H1 (cell line): ENCODE results near the gene TMEM134. TPM values are rescaled to one million over a fixed set of nuclear protein-coding genes. Genes with fewer than 3 reads are reported as not detected.

Source experiments
- BCL11A ChIP-seq, 2 experiments: IDR thresholded peaks; one replicate each; pipeline ENCODE4 v1.6.1; 2011; ENCODE audit warnings: low read depth in 2 of 2, low read length in 2 of 2, mild to moderate bottlenecking in 2 of 2
- POLR2AphosphoS5 ChIP-seq: IDR thresholded peaks from 2 replicates; pipeline ENCODE4 v1.6.1; 2011; ENCODE audit warnings: low read depth, low read length
- TAF7 ChIP-seq: optimal IDR thresholded peaks from 2 replicates; pipeline ENCODE3; 2011; ENCODE audit warnings: low read depth, mild to moderate bottlenecking, inconsistent platforms, low read length, moderate library complexity, borderline replicate concordance
- polyA plus RNA-seq, 7 experiments: library from polyadenylated mRNA; depleted of rRNA in 3 of 7; stranded (reverse) in 5 of 7; unstranded in 2 of 7; fragments of >200 nt in 5 of 7; fragments of 200-250 nt in 2 of 7; gene quantifications; 1 replicate in 5 of 7; 2 replicates in 1 of 7; 4 replicates in 1 of 7; pipeline versions ENCODE4 v1.2.1 to v1.2.3, GENCODE V29; 2011 to 2013; ENCODE audit warnings: missing spikeins in 2 of 7, mixed read lengths in 2 of 7
- total RNA-seq: library from RNA; stranded (reverse); fragmentation: NEBNext Ultra II Directional; extraction: Animal tissue kit (Norgen Biotek cat#: 25700); gene quantifications from 2 replicates; pipeline ENCODE4 v1.2.1, GENCODE V29; 2021
- TF ChIP-seq, protein P1 (sequence below): IDR thresholded peaks from 2 replicates; pipeline ENCODE4 v1.6.1; 2011; ENCODE audit warnings: low read depth, mild to moderate bottlenecking, low read length; ENCODE audit not compliant: insufficient read depth
- TF ChIP-seq, protein P2 (sequence below), 3 experiments: IDR thresholded peaks; 1 replicate in 2 of 3; 2 replicates in 1 of 3; pipeline versions ENCODE4 v1.5.1 to v1.6.1; 2011; ENCODE audit warnings: low read length in 3 of 3, mild to moderate bottlenecking in 3 of 3, inconsistent platforms in 2 of 3, low read depth in 1 of 3, moderate library complexity in 1 of 3; ENCODE audit not compliant: insufficient read depth in 1 of 3; ENCODE audit errors: control extremely low read depth in 1 of 3

The TMEM134 gene
- total and polyA plus RNA-seq, 2 of the 8 experiments (the other 6 are each of a cell fraction or from before 2014, with no cell fraction given) = 32.4 to 229 TPM

DNA sequence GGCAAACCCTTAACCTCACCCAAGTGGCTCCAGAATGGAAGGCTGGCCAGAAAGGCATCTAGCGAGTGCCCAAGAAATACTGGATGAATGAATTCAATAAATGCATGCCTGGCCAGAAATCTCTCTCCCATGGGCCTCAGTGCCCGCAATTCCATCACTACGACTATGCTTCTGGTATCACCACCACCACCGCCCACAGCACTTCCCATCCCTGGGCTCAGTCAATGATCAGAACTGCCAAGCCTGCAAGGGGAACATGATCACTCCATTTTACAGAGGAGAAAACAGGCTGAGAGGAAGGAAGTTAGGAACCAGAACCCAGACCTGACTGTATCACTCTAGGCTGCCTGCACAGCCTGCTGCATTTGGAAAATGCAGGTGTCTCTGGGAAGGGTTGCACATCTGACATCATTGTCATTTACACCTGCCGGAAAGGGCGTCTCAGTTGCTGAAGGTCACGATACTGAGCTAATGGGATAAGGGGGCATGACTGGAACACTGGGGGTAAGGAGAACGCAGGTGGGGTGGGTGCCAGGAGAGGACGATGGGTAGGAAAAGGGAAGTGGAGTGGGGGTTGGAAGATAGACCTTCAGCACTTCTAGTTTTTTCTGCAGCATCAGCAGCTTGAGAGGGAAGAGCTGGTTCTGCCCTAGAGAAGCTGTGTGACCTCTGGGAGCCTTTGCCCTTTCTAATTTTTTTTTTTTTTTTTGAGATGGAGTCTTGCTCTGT is 19.8 kb downstream of the TMEM134 start (continued):
- TF ChIP-seq POLR2AphosphoS5 (no peak), BCL11A (IDR thresholded peaks at IDR 0.05; ENCODE audit: low read depth in 2 of 2, low read length in 2 of 2) (no peak), TAF7 (no peak)
- TF ChIP-seq, protein P1, sequence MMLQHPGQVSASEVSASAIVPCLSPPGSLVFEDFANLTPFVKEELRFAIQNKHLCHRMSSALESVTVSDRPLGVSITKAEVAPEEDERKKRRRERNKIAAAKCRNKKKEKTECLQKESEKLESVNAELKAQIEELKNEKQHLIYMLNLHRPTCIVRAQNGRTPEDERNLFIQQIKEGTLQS = no peak
- TF ChIP-seq, protein P2, sequence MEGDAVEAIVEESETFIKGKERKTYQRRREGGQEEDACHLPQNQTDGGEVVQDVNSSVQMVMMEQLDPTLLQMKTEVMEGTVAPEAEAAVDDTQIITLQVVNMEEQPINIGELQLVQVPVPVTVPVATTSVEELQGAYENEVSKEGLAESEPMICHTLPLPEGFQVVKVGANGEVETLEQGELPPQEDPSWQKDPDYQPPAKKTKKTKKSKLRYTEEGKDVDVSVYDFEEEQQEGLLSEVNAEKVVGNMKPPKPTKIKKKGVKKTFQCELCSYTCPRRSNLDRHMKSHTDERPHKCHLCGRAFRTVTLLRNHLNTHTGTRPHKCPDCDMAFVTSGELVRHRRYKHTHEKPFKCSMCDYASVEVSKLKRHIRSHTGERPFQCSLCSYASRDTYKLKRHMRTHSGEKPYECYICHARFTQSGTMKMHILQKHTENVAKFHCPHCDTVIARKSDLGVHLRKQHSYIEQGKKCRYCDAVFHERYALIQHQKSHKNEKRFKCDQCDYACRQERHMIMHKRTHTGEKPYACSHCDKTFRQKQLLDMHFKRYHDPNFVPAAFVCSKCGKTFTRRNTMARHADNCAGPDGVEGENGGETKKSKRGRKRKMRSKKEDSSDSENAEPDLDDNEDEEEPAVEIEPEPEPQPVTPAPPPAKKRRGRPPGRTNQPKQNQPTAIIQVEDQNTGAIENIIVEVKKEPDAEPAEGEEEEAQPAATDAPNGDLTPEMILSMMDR (IDR thresholded peaks at IDR 0.05; ENCODE audit: control extremely low read depth in 1 of 3, insufficient read depth in 1 of 3, low read depth in 1 of 3, low read length in 3 of 3) = no peak
